GM12878 (cell line): Measurements from ENCODE around the gene CAMK2G. TPM values are rescaled to one million over a fixed set of nuclear protein-coding genes. Genes with fewer than 3 reads are reported as not detected.

Experiments used
- BACH1 ChIP-seq: fragments of 450-650 bp; IDR thresholded peaks from 2 replicates; pipeline ENCODE4 v1.6.1; 2017; ENCODE audit warnings: mild to moderate bottlenecking, borderline replicate concordance
- BCL3 ChIP-seq: IDR thresholded peaks from 2 replicates; pipeline ENCODE4 v1.6.1; 2011; ENCODE audit warnings: borderline replicate concordance, low read depth, mild to moderate bottlenecking, moderate library complexity, low read length; ENCODE audit not compliant: insufficient read depth, poor library complexity, severe bottlenecking
- E4F1 ChIP-seq: fragments of 450-650 bp; IDR thresholded peaks from 2 replicates; pipeline ENCODE4 v1.6.1; 2018; ENCODE audit warnings: borderline replicate concordance, mild to moderate bottlenecking; ENCODE audit not compliant: partially characterized antibody
- IRF4 ChIP-seq: IDR thresholded peaks from 2 replicates; pipeline ENCODE4 v1.6.1; 2011; ENCODE audit warnings: low read depth, low read length
- JUNB ChIP-seq: IDR thresholded peaks from 2 replicates; pipeline ENCODE4 v1.6.1; 2016; ENCODE audit warnings: antibody characterized with exemption, mild to moderate bottlenecking
- NR2F1 ChIP-seq: fragments of 450-650 bp; conservative IDR thresholded peaks from 2 replicates; pipeline ENCODE4 v1.6.1; 2017; ENCODE audit warnings: mild to moderate bottlenecking
- SREBF1 ChIP-seq: IDR thresholded peaks from 2 replicates; pipeline ENCODE4 v1.6.1; 2012; ENCODE audit warnings: mild to moderate bottlenecking, low read length
- TBL1XR1 ChIP-seq: IDR thresholded peaks from 2 replicates; pipeline ENCODE4 v1.6.1; 2012; ENCODE audit warnings: low read depth, low read length, improper control_type of control experiment
- ZNF207 ChIP-seq: fragments of 450-650 bp; IDR thresholded peaks from 2 replicates; pipeline ENCODE4 v1.6.1; 2014; ENCODE audit warnings: antibody characterized with exemption, mild to moderate bottlenecking, borderline replicate concordance
- ZNF384 ChIP-seq: IDR thresholded peaks from 2 replicates; pipeline ENCODE4 v1.6.1; 2012; ENCODE audit warnings: low read depth, mild to moderate bottlenecking, low read length, improper control_type of control experiment, borderline replicate concordance
- polyA plus RNA-seq, 11 experiments: library from polyadenylated mRNA; depleted of rRNA in 4 of 11; unstranded in 6 of 11; stranded (reverse) in 5 of 11; fragments of >200 nt; fragmentation: Nextera tagmentation in 4 of 11; fragmentation: Illumina TruSeq in 1 of 11; extraction: Ambion mirVana in 4 of 11; extraction: Trizol in 1 of 11; gene quantifications; 1 replicate in 1 of 11; 2 replicates in 10 of 11; pipeline versions ENCODE4 v1.2.1 to v1.2.3, GENCODE V29; 2011 to 2016; ENCODE audit warnings: inconsistent platforms in 2 of 11, missing spikeins in 2 of 11, low read depth in 1 of 11
- total RNA-seq, 4 experiments: library from RNA; depleted of rRNA in 3 of 4; stranded (reverse); fragments of >200 nt in 3 of 4; fragmentation: Illumina TruSeq in 1 of 4; extraction: Trizol in 1 of 4; gene quantifications; 2 replicates each; pipeline versions ENCODE4 v1.2.1 to v1.2.3, GENCODE V29; 2013 to 2021

CAMK2G gene
- total and polyA plus RNA-seq, 10 of the 15 experiments (the other 5 are each of a cell fraction or from before 2014, with no cell fraction given): 5.5 to 24.3 (median 16.9) TPM

GRCh38 chr10:73886085-73886529 lies 11.8 kb upstream of the CAMK2G start (continued):
- TF ChIP-seq BCL3 (no peak), ZNF207 (no peak), BACH1 (no peak), SREBF1 (no peak), NR2F1 (peak; percentile 60), TBL1XR1 (peak; percentile 66; the same call in 1 of the 2 replicates), E4F1 (no peak), ZNF384 (no peak), IRF4 (0 out of 2 replicates have a peak, but pooled peaks have one; percentile 32), JUNB (no peak)
